Smooth muscle cell (in vitro differentiated cells): ENCODE data around the gene SPATS2L. TPM values are rescaled to one million over a fixed set of nuclear protein-coding genes. Genes with fewer than 3 reads are reported as not detected.

Source experiments
- DNase-seq: peaks from one replicate; lab custom pipeline; 2025; ENCODE audit not compliant: unreplicated experiment; lab: John Stamatoyannopoulos, UW
- H2AFZ ChIP-seq: fragments of 200-600 bp; sonication (generic); 2 replicates; pipeline ENCODE4 v1.6.0; 2016; ENCODE audit warnings: antibody characterized with exemption, low read depth, mild to moderate bottlenecking
- H3F3A ChIP-seq: fragments of 200-600 bp; sonication (generic); 2 replicates; pipeline ENCODE4 v1.6.0; 2017; ENCODE audit warnings: antibody characterized with exemption, low read depth
- H3K27ac ChIP-seq: fragments of 200-600 bp; sonication (generic); 2 replicates; pipeline ENCODE4 v1.5.1; 2016; ENCODE audit warnings: low read depth, mild to moderate bottlenecking
- H3K27me3 ChIP-seq: fragments of 200-600 bp; sonication (generic); 2 replicates; pipeline ENCODE4 v1.6.1; 2016; ENCODE audit warnings: low read depth, mild to moderate bottlenecking
- H3K36me3 ChIP-seq: fragments of 200-600 bp; sonication (generic); 2 replicates; pipeline ENCODE4 v1.5.1; 2016; ENCODE audit warnings: low read depth
- H3K4me1 ChIP-seq: fragments of 200-600 bp; sonication (generic); 2 replicates; pipeline ENCODE4 v1.5.1; 2016; ENCODE audit warnings: low read depth
- H3K4me2 ChIP-seq: fragments of 200-600 bp; sonication (generic); 2 replicates; pipeline ENCODE4 v1.6.0; 2016; ENCODE audit warnings: mild to moderate bottlenecking
- H3K4me3 ChIP-seq: fragments of 200-600 bp; sonication (generic); 2 replicates; pipeline ENCODE4 v1.5.1; 2016; ENCODE audit warnings: mild to moderate bottlenecking
- H3K79me2 ChIP-seq: fragments of 200-600 bp; sonication (generic); 2 replicates; pipeline ENCODE4 v1.6.0; 2016; ENCODE audit warnings: low read depth, mild to moderate bottlenecking
- H3K9ac ChIP-seq: fragments of 200-600 bp; sonication (generic); 2 replicates; pipeline ENCODE4 v1.6.0; 2016; ENCODE audit warnings: low read depth
- H3K9me3 ChIP-seq: fragments of 200-600 bp; sonication (generic); replicated peaks from 2 replicates; pipeline ENCODE4 v1.5.1; 2016; ENCODE audit warnings: low read depth
- H4K20me1 ChIP-seq: fragments of 200-600 bp; sonication (generic); 2 replicates; pipeline ENCODE4 v1.6.0; 2016; ENCODE audit warnings: low read depth
- WGBS: methylation state at CpG from one replicate; pipeline ENCODE4 v1.1.7; 2016; ENCODE audit warnings: low lambda C conversion rate; 5-methylcytosine and 5-hydroxymethylcytosine counted together
- polyA plus RNA-seq: library from polyadenylated mRNA; unstranded; fragments of >200 nt; fragmentation: Nextera tagmentation; extraction: Ambion mirVana; gene quantifications from 2 replicates; pipeline ENCODE4 v1.2.1, GENCODE V29; 2016
- total RNA-seq: library from RNA; depleted of rRNA; stranded (reverse); fragments of >200 nt; gene quantifications from 2 replicates; pipeline ENCODE4 v1.2.3, GENCODE V29; 2014
- TF ChIP-seq, protein P1 (sequence below): fragments of 200-600 bp; sonication (generic); IDR thresholded peaks from 2 replicates; pipeline ENCODE4 v1.5.1; 2017; ENCODE audit warnings: borderline replicate concordance, mild to moderate bottlenecking, antibody characterized with exemption; ENCODE audit not compliant: insufficient read depth, poor library complexity, severe bottlenecking

SPATS2L gene, protein sequence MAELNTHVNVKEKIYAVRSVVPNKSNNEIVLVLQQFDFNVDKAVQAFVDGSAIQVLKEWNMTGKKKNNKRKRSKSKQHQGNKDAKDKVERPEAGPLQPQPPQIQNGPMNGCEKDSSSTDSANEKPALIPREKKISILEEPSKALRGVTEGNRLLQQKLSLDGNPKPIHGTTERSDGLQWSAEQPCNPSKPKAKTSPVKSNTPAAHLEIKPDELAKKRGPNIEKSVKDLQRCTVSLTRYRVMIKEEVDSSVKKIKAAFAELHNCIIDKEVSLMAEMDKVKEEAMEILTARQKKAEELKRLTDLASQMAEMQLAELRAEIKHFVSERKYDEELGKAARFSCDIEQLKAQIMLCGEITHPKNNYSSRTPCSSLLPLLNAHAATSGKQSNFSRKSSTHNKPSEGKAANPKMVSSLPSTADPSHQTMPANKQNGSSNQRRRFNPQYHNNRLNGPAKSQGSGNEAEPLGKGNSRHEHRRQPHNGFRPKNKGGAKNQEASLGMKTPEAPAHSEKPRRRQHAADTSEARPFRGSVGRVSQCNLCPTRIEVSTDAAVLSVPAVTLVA
- total RNA-seq (314 and 356 TPM in 2 replicates), polyA plus RNA-seq (394 and 432 TPM in 2 replicates)

GRCh38 chr2:200306196-200306930 is at the start of gene SPATS2L:
Gene SPATS2L, plus strand, starts transcription at chr2:200306693. Its CDS starts 82,552 bp downstream, at chr2:200389245.
- Histone ChIP-seq H3K4me3 (peak within 1 kb of the TSS; percentile 89), H3K27me3 (no peaks in the 10 kb centered on the region), H3K79me2 (peaks cover 64% of the 10 kb centered on the region), H2AFZ (peak within 1 kb of the TSS; percentile 93), H3K9ac (peak within 1 kb of the TSS; percentile 84), H3K36me3 (no peaks in the 10 kb centered on the region), H3K27ac (peak within 1 kb of the TSS; percentile 92), H3K4me1 (peaks cover 37% of the 10 kb centered on the region), H4K20me1 (peaks cover 30% of the 10 kb centered on the region), H3K4me2 (peak within 1 kb of the TSS; percentile 98), H3K9me3 (no peaks in the 10 kb centered on the region), H3F3A (peaks cover 12% of the 10 kb centered on the region)
- peak; percentile 70 for DNase-seq
- TF ChIP-seq, protein P1, sequence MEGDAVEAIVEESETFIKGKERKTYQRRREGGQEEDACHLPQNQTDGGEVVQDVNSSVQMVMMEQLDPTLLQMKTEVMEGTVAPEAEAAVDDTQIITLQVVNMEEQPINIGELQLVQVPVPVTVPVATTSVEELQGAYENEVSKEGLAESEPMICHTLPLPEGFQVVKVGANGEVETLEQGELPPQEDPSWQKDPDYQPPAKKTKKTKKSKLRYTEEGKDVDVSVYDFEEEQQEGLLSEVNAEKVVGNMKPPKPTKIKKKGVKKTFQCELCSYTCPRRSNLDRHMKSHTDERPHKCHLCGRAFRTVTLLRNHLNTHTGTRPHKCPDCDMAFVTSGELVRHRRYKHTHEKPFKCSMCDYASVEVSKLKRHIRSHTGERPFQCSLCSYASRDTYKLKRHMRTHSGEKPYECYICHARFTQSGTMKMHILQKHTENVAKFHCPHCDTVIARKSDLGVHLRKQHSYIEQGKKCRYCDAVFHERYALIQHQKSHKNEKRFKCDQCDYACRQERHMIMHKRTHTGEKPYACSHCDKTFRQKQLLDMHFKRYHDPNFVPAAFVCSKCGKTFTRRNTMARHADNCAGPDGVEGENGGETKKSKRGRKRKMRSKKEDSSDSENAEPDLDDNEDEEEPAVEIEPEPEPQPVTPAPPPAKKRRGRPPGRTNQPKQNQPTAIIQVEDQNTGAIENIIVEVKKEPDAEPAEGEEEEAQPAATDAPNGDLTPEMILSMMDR, result no peak
- WGBS, result under 1% methylated on average over 28 of the region's 69 CpGs

- H2AFZ ChIP-seq, result no peak overlapping the region
- no peak overlapping the region for H3K27ac ChIP-seq
- no peaks in the 10 kb centered on the region for H4K20me1 ChIP-seq
- H3F3A ChIP-seq, result no peaks in the 10 kb centered on the region
- 94% methylated on average over 6 of the region's 6 CpGs for WGBS
- TF ChIP-seq, protein P1, result no peak
- no peaks in the 10 kb centered on the region for H3K27me3 ChIP-seq
- no peaks in the 10 kb centered on the region for H3K9me3 ChIP-seq
- H3K4me1 ChIP-seq, result no peaks in the 10 kb centered on the region
- no peak overlapping the region for H3K4me3 ChIP-seq
- no peak overlapping the region for H3K9ac ChIP-seq
- DNase-seq, result no peak
- no peaks in the 10 kb centered on the region for H3K36me3 ChIP-seq
- H3K79me2 ChIP-seq, result no peaks in the 10 kb centered on the region
- H3K4me2 ChIP-seq, result no peak overlapping the region
Observed at GRCh38 chr2:200257570-200257969, 48.9 kb upstream of the SPATS2L start.

DNA sequence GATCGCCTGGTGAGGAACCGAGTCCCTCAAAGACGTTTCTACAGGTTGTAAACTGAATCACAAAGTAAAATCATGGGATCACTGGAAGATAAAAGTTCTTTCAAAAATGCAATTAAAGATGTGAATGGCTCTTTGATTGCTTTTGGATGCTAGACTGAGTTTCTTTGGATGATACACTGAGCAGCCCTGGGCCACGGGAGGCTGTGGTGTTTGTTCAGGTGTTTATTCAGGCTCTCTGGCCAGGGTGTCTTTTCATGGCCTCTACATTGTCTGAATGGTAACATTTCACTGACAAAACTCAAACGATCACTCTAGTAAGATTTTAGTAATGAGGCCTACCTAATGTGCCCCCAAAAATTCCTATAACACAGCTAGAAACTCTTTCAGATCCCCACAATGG is 48.4 kb upstream of the SPATS2L start:
- no peaks in the 10 kb centered on the region for H3K9me3 ChIP-seq
- no peak overlapping the region for H3K4me2 ChIP-seq
- no peak overlapping the region for H3K4me3 ChIP-seq
- 92% methylated on average over 5 of the region's 5 CpGs for WGBS
- H3K4me1 ChIP-seq, result no peaks in the 10 kb centered on the region
- H4K20me1 ChIP-seq, result no peaks in the 10 kb centered on the region
- no peaks in the 10 kb centered on the region for H3K79me2 ChIP-seq
- H3K36me3 ChIP-seq, result no peaks in the 10 kb centered on the region
- no peak for DNase-seq
- no peaks in the 10 kb centered on the region for H3K27me3 ChIP-seq
- no peaks in the 10 kb centered on the region for H3F3A ChIP-seq
- H3K9ac ChIP-seq, result no peak overlapping the region
- no peak overlapping the region for H3K27ac ChIP-seq
- no peak overlapping the region for H2AFZ ChIP-seq
- TF ChIP-seq, protein P1, result no peak
